Measurements from ENCODE around the gene MYOC.
"Not testable (repeated sequence)": the region's sequence is repeated elsewhere in the genome, so short reads cannot be mapped to it uniquely, and the experiment has no call there.

Gene MYOC

DNA sequence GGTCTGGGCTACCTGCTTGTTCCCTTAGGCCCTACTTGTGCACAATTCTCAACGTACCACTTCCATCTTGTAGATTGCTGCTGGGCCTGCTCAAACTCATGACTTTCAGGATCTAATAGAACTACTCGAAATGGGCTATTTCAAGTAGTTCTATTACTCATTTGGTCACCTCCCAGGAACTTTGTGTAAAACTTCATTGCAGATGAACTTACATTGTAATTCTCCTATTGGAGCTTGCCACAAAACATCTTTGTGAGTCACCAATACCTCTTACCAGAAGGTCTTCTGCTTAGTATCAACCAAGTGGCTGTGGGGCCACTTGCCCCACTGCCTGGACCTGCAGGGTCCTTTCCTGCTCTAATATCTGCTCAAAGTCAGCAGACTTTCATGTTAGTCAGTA lies 41.2 kb downstream of the MYOC start:
- ChIA-PET POLR2A (no interaction called here), CTCF (no interaction called here)
- TF ChIP-seq ZNF384 (IDR thresholded peaks at IDR 0.05): no peak
- DNase-seq (ENCODE audit: extremely low spot score): no peak

DNA sequence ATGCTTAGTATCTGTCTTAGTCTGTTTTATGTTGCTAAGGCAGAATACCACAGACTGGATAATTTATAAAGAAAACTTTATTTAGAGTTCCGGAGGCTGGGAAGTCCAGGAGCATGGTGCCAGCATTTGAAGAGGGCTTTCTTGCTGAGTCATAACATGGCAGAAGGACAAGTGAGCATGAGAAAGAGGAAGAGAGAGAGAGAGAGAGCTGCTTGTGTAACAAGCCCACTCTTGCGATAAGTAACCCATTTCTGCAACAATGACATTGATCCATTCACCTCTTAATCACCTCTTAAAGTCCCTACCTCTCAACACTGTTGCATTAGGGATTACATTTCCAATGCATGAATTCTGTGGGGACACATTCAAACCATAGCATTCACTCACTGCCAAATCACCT lies 42.1 kb downstream of the MYOC start:
- POLR2A ChIA-PET: no interaction called here
- CTCF ChIA-PET: interaction anchor here (0.6 kb wide), 1 partner anchor 412 kb away, joined by 3 read pairs; no protein-coding TSS in a partner anchor
- TF ChIP-seq, protein P1, sequence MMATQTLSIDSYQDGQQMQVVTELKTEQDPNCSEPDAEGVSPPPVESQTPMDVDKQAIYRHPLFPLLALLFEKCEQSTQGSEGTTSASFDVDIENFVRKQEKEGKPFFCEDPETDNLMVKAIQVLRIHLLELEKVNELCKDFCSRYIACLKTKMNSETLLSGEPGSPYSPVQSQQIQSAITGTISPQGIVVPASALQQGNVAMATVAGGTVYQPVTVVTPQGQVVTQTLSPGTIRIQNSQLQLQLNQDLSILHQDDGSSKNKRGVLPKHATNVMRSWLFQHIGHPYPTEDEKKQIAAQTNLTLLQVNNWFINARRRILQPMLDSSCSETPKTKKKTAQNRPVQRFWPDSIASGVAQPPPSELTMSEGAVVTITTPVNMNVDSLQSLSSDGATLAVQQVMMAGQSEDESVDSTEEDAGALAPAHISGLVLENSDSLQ (IDR thresholded peaks at IDR 0.05): no peak
- no peak for TF ChIP-seq LEF1 (IDR thresholded peaks at IDR 0.05; ENCODE audit: borderline replicate concordance)
- DNase-seq (ENCODE audit: extremely low spot score): no peak

DNA sequence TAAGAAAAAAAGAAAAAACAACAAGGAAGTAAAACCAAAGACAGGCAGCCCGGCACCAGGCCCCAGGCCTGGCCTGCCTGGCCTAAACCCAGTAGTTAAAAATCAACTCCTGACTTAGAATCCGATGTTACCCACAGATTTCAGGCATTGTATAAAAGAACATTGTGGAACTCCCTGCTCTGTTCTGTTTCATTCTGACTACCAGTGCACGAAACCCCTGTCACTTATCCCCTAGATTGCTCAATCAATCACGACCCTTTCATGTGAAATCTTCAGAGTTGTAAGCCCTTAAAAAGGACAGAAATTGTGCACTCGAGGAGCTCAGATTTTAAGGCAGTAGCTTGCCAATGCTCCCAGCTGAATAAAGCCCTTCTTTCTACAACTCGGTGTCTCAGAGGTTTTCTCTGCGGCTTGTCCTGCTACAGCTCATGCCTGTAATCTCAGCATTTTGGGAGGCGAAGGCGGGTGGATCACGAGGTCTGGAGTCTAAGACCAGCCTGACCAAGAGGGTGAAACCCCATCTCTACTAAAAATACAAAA lies 46.0 kb downstream of the MYOC start:
- DNase-seq (ENCODE audit: extremely low spot score): no peak
- CTCF ChIA-PET: interaction anchor here (0.6 kb wide), 1 partner anchor 543 kb away, joined by 4 read pairs; no protein-coding TSS in a partner anchor
- POLR2A ChIA-PET: no interaction called here
- TF ChIP-seq CTBP1 (IDR thresholded peaks at IDR 0.05; ENCODE audit: borderline replicate concordance): no peak
- TF ChIP-seq SP1 (IDR thresholded peaks at IDR 0.05): no peak
- no peak for TF ChIP-seq FOXM1 (IDR thresholded peaks at IDR 0.05; ENCODE audit: borderline replicate concordance)
- no peak for TF ChIP-seq NFRKB (IDR thresholded peaks at IDR 0.05)

DNA sequence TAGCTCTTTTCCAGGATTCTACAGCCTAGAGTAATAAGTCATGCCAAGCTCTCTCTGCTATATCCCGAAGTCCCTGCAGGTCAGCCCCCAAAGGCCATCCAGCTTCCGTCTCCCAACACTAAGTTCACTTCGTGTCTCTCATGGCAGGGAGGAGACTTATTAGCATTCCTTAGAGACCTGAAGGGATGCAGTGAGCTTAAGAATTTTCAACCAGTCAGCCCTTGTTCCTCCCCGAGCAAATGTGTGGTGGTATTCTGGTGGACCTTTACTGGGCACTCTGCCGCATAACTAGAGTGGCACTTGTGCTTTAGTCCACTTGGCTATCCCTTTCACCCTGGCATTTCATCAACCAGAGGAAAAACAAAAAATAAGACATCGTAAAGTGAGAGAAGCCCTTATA lies 49.4 kb downstream of the MYOC start:
- CTCF ChIA-PET; DNase-seq (ENCODE audit: extremely low spot score); POLR2A ChIA-PET: not testable (repeated sequence)

DNA sequence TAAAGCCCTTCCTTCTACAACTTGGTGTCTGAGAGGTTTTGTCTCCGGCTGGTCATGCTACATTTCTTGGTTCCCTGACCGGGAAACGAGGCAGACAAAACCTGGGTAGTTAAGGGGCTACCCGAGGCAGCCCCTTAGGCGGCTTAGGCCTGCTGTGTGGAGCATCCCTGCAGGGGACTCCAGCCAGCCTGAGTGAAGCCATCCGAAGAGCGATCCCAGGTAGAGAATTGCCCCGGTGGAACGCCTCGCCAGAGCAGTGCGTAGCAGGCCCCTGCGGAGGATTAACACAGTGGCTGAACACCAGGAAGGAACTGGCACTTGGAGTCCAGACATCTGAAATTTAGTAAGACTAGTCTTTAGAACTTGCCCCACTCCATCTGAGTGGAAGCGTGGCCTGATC lies 51.6 kb downstream of the MYOC start:
- POLR2A ChIA-PET: no interaction called here
- DNase-seq (ENCODE audit: extremely low spot score): no peak

DNA sequence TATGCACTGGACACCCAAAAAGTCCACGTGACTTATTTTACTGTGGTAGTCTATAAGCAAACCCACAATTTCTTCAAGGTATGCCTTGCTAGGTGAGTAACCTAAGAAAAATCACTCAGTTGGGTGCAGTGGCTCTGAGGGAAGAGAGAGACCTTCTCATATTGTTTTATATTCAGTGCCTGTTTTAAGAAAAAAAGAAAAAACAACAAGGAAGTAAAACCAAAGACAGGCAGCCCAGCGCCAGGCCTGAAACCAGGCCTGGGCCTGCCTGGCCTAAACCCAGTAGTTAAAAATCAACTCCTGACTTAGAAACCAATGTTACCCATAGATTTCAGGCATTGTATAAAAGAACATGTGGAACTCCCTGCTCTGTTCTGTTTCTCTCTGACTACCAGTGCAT lies 52.2 kb downstream of the MYOC start:
- DNase-seq (ENCODE audit: extremely low spot score); CTCF ChIA-PET; POLR2A ChIA-PET: not testable (repeated sequence)

More for the DNA sequence above, 51.6 kb downstream of the MYOC start:
- CTCF ChIA-PET: no interaction called here
- no peak for TF ChIP-seq FOXM1 (IDR thresholded peaks at IDR 0.05; ENCODE audit: borderline replicate concordance)
- TF ChIP-seq NFRKB (IDR thresholded peaks at IDR 0.05): no peak
- TF ChIP-seq ARNT (IDR thresholded peaks at IDR 0.05): no peak
- TF ChIP-seq TARDBP (IDR thresholded peaks at IDR 0.05): no peak
- no peak for TF ChIP-seq L3MBTL2 (conservative IDR thresholded peaks at IDR 0.05)
- TF ChIP-seq SP1 (IDR thresholded peaks at IDR 0.05): no peak
- TF ChIP-seq HDGF (IDR thresholded peaks at IDR 0.05; ENCODE audit: borderline replicate concordance): no peak
- TF ChIP-seq ELF4 (IDR thresholded peaks at IDR 0.05): no peak
- TF ChIP-seq, protein P1 (IDR thresholded peaks at IDR 0.05): no peak
- TF ChIP-seq BHLHE40 (IDR thresholded peaks at IDR 0.05; ENCODE audit: borderline replicate concordance): no peak
- no peak for TF ChIP-seq FOXA1 (IDR thresholded peaks at IDR 0.05)
- no peak for TF ChIP-seq FOXK2 (IDR thresholded peaks at IDR 0.05)
- no peak for TF ChIP-seq LEF1 (IDR thresholded peaks at IDR 0.05; ENCODE audit: borderline replicate concordance)
- no peak for TF ChIP-seq SUZ12 (IDR thresholded peaks at IDR 0.05)

DNA sequence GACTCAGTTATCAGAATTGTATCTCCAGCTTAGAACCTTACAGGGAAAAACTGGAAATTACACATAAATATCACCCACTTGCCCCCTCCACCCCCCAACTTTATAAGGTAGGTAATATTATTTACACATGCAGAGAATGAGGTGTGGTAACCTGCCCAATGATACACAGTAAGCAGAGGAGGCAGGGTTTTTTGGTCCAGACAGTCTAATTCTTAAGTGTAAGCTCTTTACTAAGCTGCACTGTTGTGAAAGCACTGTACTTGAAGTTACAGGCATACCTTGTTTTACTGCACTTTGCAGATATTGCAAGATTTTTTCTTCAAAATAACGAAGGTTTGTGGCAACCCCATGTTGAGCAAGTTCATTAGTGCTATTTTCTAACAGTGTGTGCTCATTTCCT lies 55.3 kb downstream of the MYOC start:
- TF ChIP-seq LEF1 (IDR thresholded peaks at IDR 0.05; ENCODE audit: borderline replicate concordance) (no peak), FOXA1 (IDR thresholded peaks at IDR 0.05) (no peak), FOXM1 (IDR thresholded peaks at IDR 0.05; ENCODE audit: borderline replicate concordance) (no peak), HDGF (IDR thresholded peaks at IDR 0.05; ENCODE audit: borderline replicate concordance) (no peak), ZNF384 (IDR thresholded peaks at IDR 0.05) (no peak), BHLHE40 (IDR thresholded peaks at IDR 0.05; ENCODE audit: borderline replicate concordance) (no peak), ELF4 (IDR thresholded peaks at IDR 0.05) (no peak)
- ChIA-PET CTCF (no interaction called here), POLR2A (no interaction called here)
- DNase-seq (ENCODE audit: extremely low spot score): no peak

DNA sequence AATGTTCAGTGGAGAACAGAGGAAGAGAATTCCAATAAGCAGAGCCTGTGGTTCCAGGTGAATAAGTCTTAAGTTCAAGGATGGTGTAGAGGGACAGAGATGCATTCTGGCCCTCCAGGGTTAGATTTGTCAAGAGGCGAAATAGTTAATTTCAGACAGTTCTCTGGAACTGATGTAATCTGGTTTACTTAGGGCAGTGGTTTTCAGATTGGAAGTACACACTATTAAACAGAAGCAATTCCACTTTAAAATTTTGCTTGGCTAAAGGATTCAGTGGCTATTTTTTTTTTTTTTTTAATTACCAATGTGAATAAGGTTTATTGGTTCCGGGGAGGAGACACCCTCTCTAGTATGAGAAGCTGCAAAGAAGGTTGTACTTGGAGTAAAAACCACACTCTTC lies 55.8 kb downstream of the MYOC start:
- no peak for DNase-seq (ENCODE audit: extremely low spot score)
- CTCF ChIA-PET: no interaction called here
- POLR2A ChIA-PET: no interaction called here
- TF ChIP-seq FOXA1 (IDR thresholded peaks at IDR 0.05) (no peak), ELF4 (IDR thresholded peaks at IDR 0.05) (no peak), SUZ12 (IDR thresholded peaks at IDR 0.05) (no peak), BHLHE40 (IDR thresholded peaks at IDR 0.05; ENCODE audit: borderline replicate concordance) (no peak)

DNA sequence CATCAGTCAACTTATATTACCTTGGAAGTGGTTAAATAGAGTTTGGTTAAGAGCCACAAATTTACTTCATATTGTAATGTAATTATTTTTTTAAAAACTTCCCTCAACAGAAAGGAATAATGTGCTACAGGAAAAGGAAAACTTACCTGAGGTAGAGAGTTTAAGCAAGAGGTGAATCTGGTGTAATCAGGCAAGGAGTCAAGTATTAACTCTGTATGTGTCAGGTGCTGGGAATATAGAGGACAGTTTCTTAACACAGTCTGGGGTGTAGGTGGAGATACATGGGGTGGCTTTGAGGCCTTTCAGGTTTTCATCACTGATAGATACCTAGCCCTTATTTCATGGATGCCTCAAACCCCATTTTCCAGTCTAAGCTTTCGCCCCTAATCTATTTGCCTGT lies 56.4 kb downstream of the MYOC start:
- CTCF ChIA-PET: no interaction called here
- POLR2A ChIA-PET: no interaction called here
- DNase-seq (ENCODE audit: extremely low spot score): no peak
- TF ChIP-seq ELF4 (IDR thresholded peaks at IDR 0.05): no peak
